Keratinocyte (primary cell): Measurements from ENCODE around the gene ASCC3.

Source experiments
- EZH2 ChIP-seq: IDR thresholded peaks from one replicate; pipeline ENCODE4 v1.6.1; 2012; ENCODE audit warnings: inconsistent platforms, mild to moderate bottlenecking, low read length, moderate library complexity
- TF ChIP-seq, protein P1 (sequence below), 3 experiments: IDR thresholded peaks in 1 of 3; conservative IDR thresholded peaks in 1 of 3; optimal IDR thresholded peaks in 1 of 3; 2 replicates in 2 of 3; 3 replicates in 1 of 3; pipeline versions ENCODE3 to v1.5.1; 2011; ENCODE audit warnings: low read length in 3 of 3, mild to moderate bottlenecking in 3 of 3, moderate library complexity in 2 of 3, control low read depth in 1 of 3, inconsistent platforms in 1 of 3; ENCODE audit not compliant: insufficient read depth in 2 of 3; ENCODE audit errors: extremely low read depth in 1 of 3

DNA sequence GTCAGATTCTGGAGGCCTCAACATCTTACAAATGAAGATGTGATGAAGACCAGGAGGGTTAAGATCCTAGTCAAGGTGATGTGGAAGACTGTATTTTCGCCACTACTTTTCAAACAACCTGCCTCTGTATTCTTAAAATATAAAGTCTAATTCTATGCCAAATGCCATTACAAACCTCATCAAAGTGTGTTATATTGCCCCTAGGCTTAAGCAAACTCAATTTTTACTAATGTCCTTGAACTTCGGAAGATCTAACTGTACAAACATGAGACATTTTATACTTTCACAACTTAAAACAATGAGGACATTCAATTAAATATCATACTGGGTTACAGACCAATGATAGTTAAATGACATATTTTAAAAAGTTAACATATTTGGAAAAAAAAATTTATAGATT is 19.1 kb downstream of the ASCC3 start:
- no peak for TF ChIP-seq EZH2
- TF ChIP-seq, protein P1, sequence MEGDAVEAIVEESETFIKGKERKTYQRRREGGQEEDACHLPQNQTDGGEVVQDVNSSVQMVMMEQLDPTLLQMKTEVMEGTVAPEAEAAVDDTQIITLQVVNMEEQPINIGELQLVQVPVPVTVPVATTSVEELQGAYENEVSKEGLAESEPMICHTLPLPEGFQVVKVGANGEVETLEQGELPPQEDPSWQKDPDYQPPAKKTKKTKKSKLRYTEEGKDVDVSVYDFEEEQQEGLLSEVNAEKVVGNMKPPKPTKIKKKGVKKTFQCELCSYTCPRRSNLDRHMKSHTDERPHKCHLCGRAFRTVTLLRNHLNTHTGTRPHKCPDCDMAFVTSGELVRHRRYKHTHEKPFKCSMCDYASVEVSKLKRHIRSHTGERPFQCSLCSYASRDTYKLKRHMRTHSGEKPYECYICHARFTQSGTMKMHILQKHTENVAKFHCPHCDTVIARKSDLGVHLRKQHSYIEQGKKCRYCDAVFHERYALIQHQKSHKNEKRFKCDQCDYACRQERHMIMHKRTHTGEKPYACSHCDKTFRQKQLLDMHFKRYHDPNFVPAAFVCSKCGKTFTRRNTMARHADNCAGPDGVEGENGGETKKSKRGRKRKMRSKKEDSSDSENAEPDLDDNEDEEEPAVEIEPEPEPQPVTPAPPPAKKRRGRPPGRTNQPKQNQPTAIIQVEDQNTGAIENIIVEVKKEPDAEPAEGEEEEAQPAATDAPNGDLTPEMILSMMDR (optimal IDR thresholded peaks at IDR 0.05 in 1 of 3, IDR thresholded peaks at IDR 0.05 in 1 of 3, conservative IDR thresholded peaks at IDR 0.05 in 1 of 3; ENCODE audit: extremely low read depth in 1 of 3, insufficient read depth in 2 of 3, low read length in 3 of 3): no peak
